Vagina (tissue), 2 donors: ENCODE measurements around the gene INTS14. TPM values are rescaled to one million over a fixed set of nuclear protein-coding genes. Genes with fewer than 3 reads are reported as not detected.

Experiments
- DNase-seq, 2 donors: peaks; one replicate each; pipeline ENCODE4 v3.0.0-alpha.2; 2017; ENCODE audit errors: extremely low spot score in 2 of 2
- H3K27ac ChIP-seq: fragments of 200-600 bp; sonication (generic); one replicate; pipeline ENCODE4 v1.5.1; 2019
- H3K27me3 ChIP-seq: fragments of 200-600 bp; sonication (generic); one replicate; pipeline ENCODE4 v1.5.1; 2019
- H3K36me3 ChIP-seq, 2 donors: fragments of 200-600 bp; sonication (generic); one replicate each; pipeline ENCODE4 v1.5.1; 2017 to 2019
- H3K4me1 ChIP-seq: fragments of 200-600 bp; sonication (generic); one replicate; pipeline ENCODE4 v1.5.1; 2019
- H3K4me3 ChIP-seq, 2 donors: fragments of 200-600 bp; sonication (generic); 1 replicate in 1 of 2; 2 replicates in 1 of 2; pipeline ENCODE4 v1.5.1; 2016 to 2019
- H3K9me3 ChIP-seq: fragments of 200-600 bp; sonication (generic); one replicate; pipeline ENCODE4 v1.5.1; 2019
- CTCF ChIP-seq, 3 experiments: fragments of 450-650 bp in 2 of 3; fragments of 200-600 bp in 1 of 3; sonication (generic) in 1 of 3; IDR thresholded peaks; one replicate each; pipeline ENCODE4 v1.5.1; 2017 to 2019; ENCODE audit warnings: antibody characterized with exemption in 3 of 3, mild to moderate bottlenecking in 2 of 3, moderate library complexity in 2 of 3
- POLR2A ChIP-seq, 2 donors: fragments of 450-650 bp; IDR thresholded peaks; one replicate each; pipeline ENCODE4 v1.6.1; 2017; ENCODE audit warnings: antibody characterized with exemption in 2 of 2, mild to moderate bottlenecking in 2 of 2, moderate library complexity in 2 of 2
- POLR2AphosphoS5 ChIP-seq, 2 donors: sonication (generic); formaldehyde crosslinking; IDR thresholded peaks; one replicate each; pipeline ENCODE4 v1.9.0; 2017; ENCODE audit warnings: antibody characterized with exemption in 2 of 2, mild to moderate bottlenecking in 2 of 2, low read depth in 1 of 2; ENCODE audit not compliant: insufficient read depth in 1 of 2
- intact Hi-C: fragments of 100-400 bp; cut with DNase I; formaldehyde crosslinking; loops from one replicate; pipeline ENCODE4 v1.15.1; 2023
- total RNA-seq: library from RNA; depleted of rRNA; stranded (reverse); fragments of >200 nt; gene quantifications from one replicate; pipeline ENCODE4 v1.2.3, GENCODE V29; 2016

The INTS14 gene
- total RNA-seq, 1 donor from 2014 or later = 28.0 TPM

- no peak overlapping the region for H3K27ac ChIP-seq
- peaks cover 0 to 6% of the 10 kb centered on the region in 2 donors for H3K36me3 ChIP-seq
- no peak for DNase-seq
- no peaks in the 10 kb centered on the region for H3K27me3 ChIP-seq
- H3K4me3 ChIP-seq = no peak overlapping the region
- no peaks in the 10 kb centered on the region for H3K4me1 ChIP-seq
- no peaks in the 10 kb centered on the region for H3K9me3 ChIP-seq
- intact Hi-C loops = no loop called here
- no peak for TF ChIP-seq CTCF (IDR thresholded peaks at IDR 0.05)
- no peak for TF ChIP-seq POLR2AphosphoS5 (IDR thresholded peaks at IDR 0.05; ENCODE audit: insufficient read depth in 1 of 2, low read depth in 1 of 2)
- no peak for TF ChIP-seq POLR2A (IDR thresholded peaks at IDR 0.05)
Observed at GRCh38 chr15:65653801-65654521, 43.0 kb upstream of the INTS14 start.

GRCh38 chr15:65653341-65653740, 42.4 kb upstream of the INTS14 start:
- Histone ChIP-seq H3K4me3 (no peak overlapping the region), H3K36me3 (peaks cover 0 to 6% of the 10 kb centered on the region in 2 donors), H3K9me3 (no peaks in the 10 kb centered on the region), H3K27me3 (no peaks in the 10 kb centered on the region), H3K27ac (no peak overlapping the region), H3K4me1 (no peaks in the 10 kb centered on the region)
- no peak for DNase-seq
- intact Hi-C loops = no loop called here
- TF ChIP-seq POLR2AphosphoS5 (IDR thresholded peaks at IDR 0.05; ENCODE audit: insufficient read depth in 1 of 2, low read depth in 1 of 2) (no peak), POLR2A (IDR thresholded peaks at IDR 0.05) (no peak), CTCF (IDR thresholded peaks at IDR 0.05) (no peak)

- DNase-seq = no peak
- H3K4me3 ChIP-seq = no peak overlapping the region
- intact Hi-C loops = no loop called here
- H3K9me3 ChIP-seq = no peaks in the 10 kb centered on the region
- peaks cover 0 to 6% of the 10 kb centered on the region in 2 donors for H3K36me3 ChIP-seq
- H3K27ac ChIP-seq = no peak overlapping the region
- no peaks in the 10 kb centered on the region for H3K27me3 ChIP-seq
- H3K4me1 ChIP-seq = no peaks in the 10 kb centered on the region
- TF ChIP-seq CTCF (IDR thresholded peaks at IDR 0.05) (no peak), POLR2A (IDR thresholded peaks at IDR 0.05) (no peak), POLR2AphosphoS5 (IDR thresholded peaks at IDR 0.05; ENCODE audit: insufficient read depth in 1 of 2, low read depth in 1 of 2) (no peak)
Observed at GRCh38 chr15:65651831-65652749, 41.2 kb upstream of the INTS14 start.

GRCh38 chr15:65651042-65651322, 40.1 kb upstream of the INTS14 start:
- peaks cover 0 to 4% of the 10 kb centered on the region in 2 donors for H3K36me3 ChIP-seq
- intact Hi-C loops = no loop called here
- H3K4me3 ChIP-seq = no peak overlapping the region
- no peaks in the 10 kb centered on the region for H3K4me1 ChIP-seq
- H3K9me3 ChIP-seq = no peaks in the 10 kb centered on the region
- TF ChIP-seq CTCF (IDR thresholded peaks at IDR 0.05) (no peak), POLR2AphosphoS5 (IDR thresholded peaks at IDR 0.05; ENCODE audit: insufficient read depth in 1 of 2, low read depth in 1 of 2) (no peak), POLR2A (IDR thresholded peaks at IDR 0.05) (no peak)
- H3K27me3 ChIP-seq = no peaks in the 10 kb centered on the region
- no peak for DNase-seq
- H3K27ac ChIP-seq = no peak overlapping the region
